ENCODE results near the gene CNIH4.
A peak's percentile ranks its signal among the peaks of the same experiment; 100 is the strongest.

Gene CNIH4

GRCh38 chr1:224383218-224383617 lies 26.5 kb downstream of the CNIH4 start:
- TF ChIP-seq GABPA (IDR thresholded peaks at IDR 0.05; ENCODE audit: low read depth) (no peak), POLR2AphosphoS5 (IDR thresholded peaks at IDR 0.05; ENCODE audit: low read depth) (no peak), SPI1 (IDR thresholded peaks at IDR 0.05; ENCODE audit: borderline replicate concordance, low read depth) (no peak)
- peak in 1 of 2 experiments; percentile 59 for DNase-seq (ENCODE audit: low read depth in 1 of 2, low spot score in 1 of 2)
- Histone ChIP-seq H3K4me3 (replicated peaks; ENCODE audit: insufficient read depth, low read length) (no peak overlapping the region), H3K27ac (replicated peaks) (peak overlapping the region; percentile 52), H3K27me3 (ENCODE audit: insufficient read depth, poor library complexity, severe bottlenecking) (no peaks in the 10 kb centered on the region)

DNA sequence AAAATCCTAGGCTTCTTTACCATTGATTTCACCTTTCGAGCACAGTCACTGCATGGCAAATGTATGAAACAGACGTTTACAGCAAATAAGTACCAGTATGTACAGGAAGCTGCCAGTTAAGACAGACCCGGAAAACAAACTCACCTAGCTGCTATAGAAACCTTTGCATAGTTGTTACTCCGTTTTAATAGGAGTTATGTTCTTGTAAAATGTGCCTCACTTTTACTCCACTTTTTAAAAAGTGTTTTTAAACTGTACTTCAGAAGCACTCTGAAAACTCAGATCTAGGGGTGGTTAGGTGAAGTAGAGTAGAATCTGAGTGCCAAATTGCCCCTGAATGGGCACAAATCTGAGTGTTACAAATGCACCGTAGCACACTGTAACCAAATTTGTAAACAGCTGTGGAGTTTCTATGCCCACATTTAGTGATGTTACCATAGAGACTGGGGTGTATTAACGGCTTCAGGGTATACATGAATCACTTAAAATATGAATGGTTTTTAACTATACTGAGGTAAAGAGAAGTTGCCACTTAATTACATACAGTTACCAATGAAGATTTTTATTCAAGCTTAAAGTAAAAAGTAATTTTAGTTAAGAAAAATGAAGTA lies 30.7 kb downstream of the CNIH4 start:
- Histone ChIP-seq H3K27ac (replicated peaks) (peak overlapping the region; percentile 9), H3K4me3 (replicated peaks; ENCODE audit: insufficient read depth, low read length) (no peak overlapping the region), H3K27me3 (ENCODE audit: insufficient read depth, poor library complexity, severe bottlenecking) (no peaks in the 10 kb centered on the region)
- DNase-seq (ENCODE audit: low read depth in 1 of 2, low spot score in 1 of 2): no peak
- TF ChIP-seq, protein P1, sequence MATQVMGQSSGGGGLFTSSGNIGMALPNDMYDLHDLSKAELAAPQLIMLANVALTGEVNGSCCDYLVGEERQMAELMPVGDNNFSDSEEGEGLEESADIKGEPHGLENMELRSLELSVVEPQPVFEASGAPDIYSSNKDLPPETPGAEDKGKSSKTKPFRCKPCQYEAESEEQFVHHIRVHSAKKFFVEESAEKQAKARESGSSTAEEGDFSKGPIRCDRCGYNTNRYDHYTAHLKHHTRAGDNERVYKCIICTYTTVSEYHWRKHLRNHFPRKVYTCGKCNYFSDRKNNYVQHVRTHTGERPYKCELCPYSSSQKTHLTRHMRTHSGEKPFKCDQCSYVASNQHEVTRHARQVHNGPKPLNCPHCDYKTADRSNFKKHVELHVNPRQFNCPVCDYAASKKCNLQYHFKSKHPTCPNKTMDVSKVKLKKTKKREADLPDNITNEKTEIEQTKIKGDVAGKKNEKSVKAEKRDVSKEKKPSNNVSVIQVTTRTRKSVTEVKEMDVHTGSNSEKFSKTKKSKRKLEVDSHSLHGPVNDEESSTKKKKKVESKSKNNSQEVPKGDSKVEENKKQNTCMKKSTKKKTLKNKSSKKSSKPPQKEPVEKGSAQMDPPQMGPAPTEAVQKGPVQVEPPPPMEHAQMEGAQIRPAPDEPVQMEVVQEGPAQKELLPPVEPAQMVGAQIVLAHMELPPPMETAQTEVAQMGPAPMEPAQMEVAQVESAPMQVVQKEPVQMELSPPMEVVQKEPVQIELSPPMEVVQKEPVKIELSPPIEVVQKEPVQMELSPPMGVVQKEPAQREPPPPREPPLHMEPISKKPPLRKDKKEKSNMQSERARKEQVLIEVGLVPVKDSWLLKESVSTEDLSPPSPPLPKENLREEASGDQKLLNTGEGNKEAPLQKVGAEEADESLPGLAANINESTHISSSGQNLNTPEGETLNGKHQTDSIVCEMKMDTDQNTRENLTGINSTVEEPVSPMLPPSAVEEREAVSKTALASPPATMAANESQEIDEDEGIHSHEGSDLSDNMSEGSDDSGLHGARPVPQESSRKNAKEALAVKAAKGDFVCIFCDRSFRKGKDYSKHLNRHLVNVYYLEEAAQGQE (IDR thresholded peaks at IDR 0.05; ENCODE audit: insufficient replicate concordance, low read depth): no peak
- TF ChIP-seq SPI1 (IDR thresholded peaks at IDR 0.05; ENCODE audit: borderline replicate concordance, low read depth): no peak
- TF ChIP-seq POLR2AphosphoS5 (IDR thresholded peaks at IDR 0.05; ENCODE audit: low read depth): no peak
- no peak for TF ChIP-seq GABPA (IDR thresholded peaks at IDR 0.05; ENCODE audit: low read depth)
- TF ChIP-seq, protein P2, sequence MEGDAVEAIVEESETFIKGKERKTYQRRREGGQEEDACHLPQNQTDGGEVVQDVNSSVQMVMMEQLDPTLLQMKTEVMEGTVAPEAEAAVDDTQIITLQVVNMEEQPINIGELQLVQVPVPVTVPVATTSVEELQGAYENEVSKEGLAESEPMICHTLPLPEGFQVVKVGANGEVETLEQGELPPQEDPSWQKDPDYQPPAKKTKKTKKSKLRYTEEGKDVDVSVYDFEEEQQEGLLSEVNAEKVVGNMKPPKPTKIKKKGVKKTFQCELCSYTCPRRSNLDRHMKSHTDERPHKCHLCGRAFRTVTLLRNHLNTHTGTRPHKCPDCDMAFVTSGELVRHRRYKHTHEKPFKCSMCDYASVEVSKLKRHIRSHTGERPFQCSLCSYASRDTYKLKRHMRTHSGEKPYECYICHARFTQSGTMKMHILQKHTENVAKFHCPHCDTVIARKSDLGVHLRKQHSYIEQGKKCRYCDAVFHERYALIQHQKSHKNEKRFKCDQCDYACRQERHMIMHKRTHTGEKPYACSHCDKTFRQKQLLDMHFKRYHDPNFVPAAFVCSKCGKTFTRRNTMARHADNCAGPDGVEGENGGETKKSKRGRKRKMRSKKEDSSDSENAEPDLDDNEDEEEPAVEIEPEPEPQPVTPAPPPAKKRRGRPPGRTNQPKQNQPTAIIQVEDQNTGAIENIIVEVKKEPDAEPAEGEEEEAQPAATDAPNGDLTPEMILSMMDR (IDR thresholded peaks at IDR 0.05; ENCODE audit: insufficient read depth, low read length): no peak

DNA sequence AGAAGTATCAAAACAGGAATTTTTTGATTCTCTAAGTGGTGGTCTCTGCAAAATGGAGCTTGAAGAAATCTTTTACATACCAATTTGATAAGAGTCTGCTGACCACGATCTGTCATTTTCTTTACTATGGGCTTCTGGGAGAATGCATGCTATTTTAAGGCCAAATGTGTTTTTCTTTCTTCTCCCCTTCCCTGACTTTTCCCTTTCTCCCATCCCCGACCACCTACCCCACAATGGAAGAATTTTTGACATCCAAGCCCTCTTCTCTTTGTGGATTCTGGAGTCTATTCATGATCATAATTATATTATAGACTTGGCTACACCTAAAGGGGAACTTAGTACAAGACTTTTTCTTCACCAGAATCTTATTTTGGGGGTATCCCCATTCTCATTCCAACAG lies 31.3 kb downstream of the CNIH4 start:
- DNase-seq (ENCODE audit: low read depth in 1 of 2, low spot score in 1 of 2): no peak
- no peak overlapping the region for H3K4me3 ChIP-seq (replicated peaks; ENCODE audit: insufficient read depth, low read length)
- no peaks in the 10 kb centered on the region for H3K27me3 ChIP-seq (ENCODE audit: insufficient read depth, poor library complexity, severe bottlenecking)
- no peak for TF ChIP-seq SPI1 (IDR thresholded peaks at IDR 0.05; ENCODE audit: borderline replicate concordance, low read depth)
- TF ChIP-seq POLR2AphosphoS5 (IDR thresholded peaks at IDR 0.05; ENCODE audit: low read depth): no peak
- TF ChIP-seq GABPA (IDR thresholded peaks at IDR 0.05; ENCODE audit: low read depth): no peak
- TF ChIP-seq, protein P2 (IDR thresholded peaks at IDR 0.05; ENCODE audit: insufficient read depth, low read length): no peak
- no peak overlapping the region for H3K27ac ChIP-seq (replicated peaks)

DNA sequence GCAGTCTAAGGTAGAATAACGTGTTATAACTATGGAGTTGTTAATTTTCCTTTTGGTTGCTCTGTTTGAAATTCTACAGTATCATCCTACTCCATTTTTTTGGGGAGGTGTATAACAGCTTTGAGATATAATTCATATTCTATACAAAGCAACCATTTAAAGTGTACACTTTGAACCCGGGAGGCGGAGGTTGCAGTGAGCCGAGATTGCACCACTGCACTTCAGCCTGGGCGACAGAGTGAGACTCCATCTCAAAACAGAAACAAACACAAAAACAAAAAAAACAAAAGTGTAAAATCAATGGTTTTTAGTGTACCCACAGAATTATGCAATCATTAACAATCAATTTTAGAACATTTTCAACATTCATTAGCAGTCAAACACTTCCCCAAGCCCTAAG lies 33.8 kb downstream of the CNIH4 start:
- H3K27ac ChIP-seq (replicated peaks): no peak overlapping the region
- H3K27me3 ChIP-seq (ENCODE audit: insufficient read depth, poor library complexity, severe bottlenecking): no peaks in the 10 kb centered on the region
- TF ChIP-seq, protein P1 (IDR thresholded peaks at IDR 0.05; ENCODE audit: insufficient replicate concordance, low read depth): no peak
- TF ChIP-seq, protein P2 (IDR thresholded peaks at IDR 0.05; ENCODE audit: insufficient read depth, low read length): no peak
- no peak for TF ChIP-seq POLR2AphosphoS5 (IDR thresholded peaks at IDR 0.05; ENCODE audit: low read depth)
- TF ChIP-seq GABPA (IDR thresholded peaks at IDR 0.05; ENCODE audit: low read depth): no peak
- TF ChIP-seq SPI1 (IDR thresholded peaks at IDR 0.05; ENCODE audit: borderline replicate concordance, low read depth): no peak
- no peak overlapping the region for H3K4me3 ChIP-seq (replicated peaks; ENCODE audit: insufficient read depth, low read length)
- no peak for DNase-seq (ENCODE audit: low read depth in 1 of 2, low spot score in 1 of 2)

All from HL-60 (cell line).